ENCODE results near the gene HECW1.
A peak's percentile ranks its signal among the peaks of the same experiment; 100 is the strongest.
"Not testable (repeated sequence)": the region's sequence is repeated elsewhere in the genome, so short reads cannot be mapped to it uniquely, and the experiment has no call there.

HECW1 gene

DNA sequence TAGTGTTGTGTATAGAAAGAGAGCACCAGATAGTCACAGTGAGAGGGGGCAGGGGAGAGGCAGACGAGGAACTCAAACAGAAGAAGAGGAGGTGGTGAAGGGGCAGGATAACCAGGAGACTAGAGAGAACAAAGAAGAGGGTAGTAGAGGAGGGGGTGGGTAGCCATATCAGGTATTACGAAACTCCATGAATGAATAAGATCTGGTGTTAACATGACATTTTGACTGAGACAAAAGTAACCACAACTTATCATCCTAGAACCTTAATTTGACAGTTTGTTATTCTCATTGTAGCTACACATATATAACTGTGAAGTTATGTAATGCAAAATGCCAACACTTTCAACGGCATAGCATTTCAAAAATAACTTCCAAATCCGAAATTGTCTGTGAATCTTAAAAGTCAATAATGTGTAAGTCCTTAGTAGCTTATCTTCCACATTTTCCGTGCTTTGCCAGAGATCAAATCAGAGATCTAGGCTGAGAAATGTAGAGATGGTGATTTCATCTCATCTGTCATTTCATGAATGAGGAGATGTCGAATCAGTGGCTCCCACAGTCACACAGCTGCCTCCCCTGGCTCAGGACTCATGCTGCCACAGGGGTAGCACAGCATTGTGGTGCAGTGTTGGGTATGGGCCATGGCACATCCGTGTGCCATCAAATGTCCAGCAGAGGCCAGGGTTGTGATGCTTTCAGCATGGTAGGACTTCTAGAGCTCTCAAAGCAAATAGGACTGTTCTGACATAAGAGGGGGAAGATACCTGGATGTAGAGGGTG, 202.1 kb downstream of the HECW1 start:
- DNase-seq = no peak

DNA sequence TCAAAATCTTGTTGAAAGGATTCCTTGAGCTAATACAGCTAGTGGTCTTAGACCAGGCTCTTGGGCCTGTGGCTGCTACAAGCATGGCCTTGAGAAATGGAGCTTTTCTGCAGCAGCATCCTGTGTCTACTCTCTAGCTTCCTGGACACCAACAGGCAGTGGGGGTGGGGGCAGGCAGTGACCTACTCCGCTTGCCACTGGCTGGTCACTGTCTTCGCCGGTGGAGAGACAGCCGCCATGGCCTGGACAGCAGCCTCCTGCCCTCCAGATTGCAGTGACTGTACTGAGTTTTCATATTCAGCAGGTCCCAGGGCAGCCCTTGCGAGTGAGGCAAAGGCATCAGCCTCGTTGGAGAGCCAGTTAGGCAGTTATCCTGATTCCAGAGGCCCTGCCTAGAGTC, 204.6 kb downstream of the HECW1 start:
- DNase-seq = no peak

DNA sequence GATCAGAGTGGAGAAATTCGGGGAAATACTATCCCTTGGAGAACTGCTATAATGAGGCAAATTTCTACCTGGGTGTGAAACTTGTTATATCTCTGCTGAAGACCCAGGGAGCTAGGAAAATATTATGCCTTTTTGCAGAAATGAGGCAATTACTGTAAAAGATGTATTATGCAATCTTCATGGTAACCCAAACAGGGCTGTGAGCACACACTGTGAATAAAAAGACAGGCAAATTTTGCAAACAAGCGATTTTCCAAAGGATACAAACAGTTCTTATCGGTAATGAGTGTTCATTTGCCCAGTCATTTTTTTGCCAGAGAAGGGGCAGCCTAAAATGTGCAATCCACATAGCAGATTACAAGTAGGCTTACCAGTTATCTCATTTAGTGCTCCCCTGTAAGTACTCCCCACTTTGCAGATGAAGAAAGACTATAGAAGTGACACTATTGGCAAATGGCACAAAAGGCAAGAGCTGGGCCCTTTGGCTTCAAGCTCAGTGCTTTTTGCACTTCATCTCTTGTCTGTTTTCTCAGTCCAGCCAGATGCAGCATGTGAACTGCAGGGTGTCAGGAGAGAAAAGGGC, 205.8 kb downstream of the HECW1 start:
- DNase-seq = no peak

DNA sequence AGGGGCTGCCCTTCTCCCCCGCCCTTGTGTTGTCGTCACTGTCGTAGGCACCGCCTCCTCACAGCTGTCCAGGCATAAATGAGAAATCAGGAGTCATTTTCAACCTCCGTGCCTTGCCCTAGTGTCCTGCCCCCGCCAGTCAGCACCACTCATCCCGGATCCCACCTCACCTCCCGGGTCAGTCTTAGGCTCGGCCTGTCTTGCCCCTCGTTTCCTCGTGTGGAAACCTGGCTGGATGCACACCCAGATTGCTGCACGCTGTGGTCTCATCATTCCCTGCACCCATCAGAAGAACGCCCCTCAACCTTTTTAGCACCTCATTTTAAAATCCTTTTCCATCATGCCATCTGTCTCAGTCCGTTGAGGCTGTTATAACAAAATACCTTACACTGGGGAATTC, 213.1 kb downstream of the HECW1 start:
- DNase-seq = no peak

DNA sequence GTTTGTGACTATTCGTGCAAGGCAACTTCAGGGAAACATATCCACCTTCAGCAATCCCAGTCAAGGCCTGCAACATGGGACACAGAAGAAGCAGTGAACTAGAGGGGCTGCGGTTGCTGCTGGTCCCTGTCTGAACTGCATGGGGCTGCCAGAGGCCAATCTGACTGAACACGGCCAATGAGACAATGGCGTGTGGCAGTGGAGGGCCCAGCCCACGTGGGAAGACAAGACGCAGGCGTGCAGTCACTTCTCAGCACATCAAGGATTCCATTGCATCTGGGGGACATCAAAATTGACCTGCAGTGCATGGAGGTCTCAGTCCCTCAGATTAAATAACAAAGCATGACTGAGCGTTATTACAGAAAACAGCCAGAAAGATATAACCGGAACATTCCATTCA, 215.9 kb downstream of the HECW1 start:
- DNase-seq = no peak

DNA sequence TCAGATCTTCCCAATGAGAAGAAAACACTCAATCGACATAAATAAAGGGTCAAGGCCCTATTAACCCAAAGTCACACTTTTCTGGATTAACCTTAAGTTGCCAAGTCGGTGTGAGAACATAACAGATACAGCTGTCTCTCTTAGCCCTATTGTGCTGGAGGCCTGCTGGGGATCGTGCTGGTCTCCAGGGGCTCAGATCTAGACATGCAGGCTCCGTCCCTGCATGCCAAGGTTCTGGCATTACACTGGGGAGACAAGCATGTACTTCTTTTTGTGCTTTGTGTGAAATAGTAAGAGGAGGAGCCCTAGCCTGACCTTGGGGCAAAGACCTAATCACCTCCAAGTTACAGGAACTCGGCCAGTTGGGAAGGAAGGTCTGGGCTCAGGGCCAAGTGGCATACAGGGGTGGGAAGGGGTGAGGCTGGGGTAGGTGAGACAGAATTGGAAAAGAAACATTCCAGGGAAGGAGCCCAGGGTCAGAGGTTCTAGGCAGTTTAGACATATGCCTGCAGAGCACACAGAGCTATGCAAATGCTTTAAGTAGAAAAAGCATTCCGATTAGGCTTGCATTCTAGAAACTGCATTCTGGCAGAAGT, 216.4 kb downstream of the HECW1 start:
- DNase-seq = no peak

DNA sequence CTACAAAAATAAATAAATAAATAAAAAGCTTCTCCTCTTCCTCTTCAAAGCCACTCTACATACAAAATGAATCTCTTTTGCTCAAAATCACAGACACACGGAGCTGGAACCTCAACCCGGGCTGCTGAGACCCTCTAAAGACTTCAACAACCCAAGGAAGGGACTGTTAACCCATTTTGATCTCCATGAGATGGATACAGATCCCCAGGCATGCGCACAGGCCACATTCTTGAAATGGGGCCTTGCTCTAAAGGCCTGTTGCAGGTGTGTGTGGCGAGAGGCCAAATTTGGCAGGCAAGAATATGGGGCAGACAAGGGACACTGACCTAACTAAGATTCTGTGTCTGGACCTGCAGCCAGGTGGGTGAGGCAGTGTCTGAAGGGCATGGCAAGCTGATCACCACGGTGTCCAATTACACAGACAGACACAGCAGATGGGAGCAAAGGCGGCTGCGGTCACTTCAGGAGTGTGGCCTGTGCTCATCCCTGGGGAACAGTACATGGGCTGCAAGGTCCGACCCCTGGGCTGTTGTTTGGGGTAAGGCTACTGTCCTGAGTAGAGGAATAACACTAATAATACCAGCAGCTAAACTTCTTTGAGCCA, 219.8 kb downstream of the HECW1 start:
- no peak for DNase-seq

DNA sequence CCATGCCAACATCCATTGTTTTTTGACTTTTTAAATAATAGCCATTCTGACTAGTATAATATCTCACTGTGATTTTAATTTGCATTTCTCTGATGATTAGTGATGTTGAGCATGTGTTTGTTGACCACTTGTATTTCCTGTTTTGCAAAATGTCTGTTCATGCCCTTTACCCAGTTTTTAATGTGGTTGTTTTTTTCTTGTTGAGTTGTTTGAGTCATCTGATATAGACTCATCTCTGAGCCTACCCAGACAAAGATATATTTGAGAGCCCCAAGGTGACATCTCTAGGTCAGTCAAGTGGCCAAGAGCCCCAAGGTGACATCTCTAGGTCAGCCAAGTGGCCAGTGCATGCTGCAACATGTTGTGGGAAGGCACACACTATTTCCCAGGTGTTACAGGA, 224.7 kb downstream of the HECW1 start:
- no peak for DNase-seq

DNA sequence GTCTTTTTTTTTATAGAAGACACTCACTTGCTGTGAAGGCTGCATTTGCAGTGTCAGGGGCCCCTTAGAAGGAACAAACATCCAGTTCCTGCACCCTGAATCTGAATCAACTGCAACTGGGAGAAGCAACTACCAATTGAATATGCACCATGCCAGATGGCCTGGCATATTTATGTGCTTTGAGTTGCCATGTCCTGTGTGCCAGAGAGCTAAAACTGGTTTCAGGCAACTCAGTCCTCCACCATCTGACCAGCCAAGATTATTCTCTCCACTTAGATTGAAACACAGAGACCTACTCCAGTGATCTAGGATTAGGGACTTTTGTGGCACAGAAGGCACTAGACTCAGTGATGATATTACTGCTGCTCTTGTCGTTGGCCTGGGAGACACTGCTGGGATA, 225.4 kb downstream of the HECW1 start:
- no peak for DNase-seq

DNA sequence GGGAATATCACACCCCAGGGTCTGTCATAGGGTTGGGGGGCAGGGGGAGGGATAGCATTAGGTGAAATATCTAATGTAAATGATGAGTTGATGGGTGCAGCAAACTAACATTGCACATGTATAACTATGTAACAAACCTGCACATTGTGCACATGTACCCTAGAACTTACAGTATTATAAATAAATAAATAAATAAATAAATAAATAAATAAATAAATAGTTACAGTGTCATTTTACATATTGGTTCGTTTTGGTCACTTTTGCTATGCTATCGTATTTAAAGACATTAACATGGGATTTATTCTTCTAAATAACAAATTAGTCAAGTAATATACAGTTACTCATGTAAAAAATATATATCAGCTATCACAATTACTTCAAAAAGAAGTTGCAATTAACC, 228.7 kb downstream of the HECW1 start:
- no peak for DNase-seq

DNA sequence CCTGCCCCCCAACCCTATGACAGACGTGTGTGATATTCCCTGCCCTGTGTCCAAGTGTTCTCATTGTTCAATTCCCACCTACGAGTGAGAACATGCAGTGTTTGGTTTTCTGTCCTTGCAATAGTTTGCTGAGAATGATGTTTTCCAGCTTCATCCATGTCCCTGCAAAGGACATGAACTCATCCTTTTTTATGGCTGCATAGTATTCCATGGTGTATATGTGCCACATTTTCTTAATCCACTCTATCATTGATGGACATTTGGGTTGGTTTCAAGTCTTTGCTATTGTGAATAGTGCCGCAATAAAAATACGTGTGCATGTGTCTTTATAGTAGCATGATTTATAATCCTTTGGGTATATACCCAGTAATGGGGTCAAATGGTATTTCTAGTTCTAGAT, 231.0 kb downstream of the HECW1 start:
- DNase-seq = not testable (repeated sequence)

DNA sequence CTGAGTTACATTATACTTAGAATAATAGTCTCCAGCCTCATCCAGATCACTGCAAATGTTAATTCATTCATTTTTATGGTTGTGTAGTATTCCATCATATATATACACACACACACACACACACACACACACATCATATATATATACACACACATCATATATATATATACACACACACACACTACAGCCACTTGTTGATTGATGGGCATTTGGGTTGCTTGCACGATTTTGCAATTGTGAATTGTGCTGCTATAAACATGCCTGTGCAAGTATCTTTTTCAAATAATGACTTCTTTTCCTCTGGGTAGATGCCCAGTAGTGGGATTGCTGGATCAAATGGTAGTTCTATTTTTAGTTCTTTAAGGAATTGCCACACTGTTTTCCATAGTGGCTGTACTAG, 233.2 kb downstream of the HECW1 start:
- DNase-seq = not testable (repeated sequence)

DNA sequence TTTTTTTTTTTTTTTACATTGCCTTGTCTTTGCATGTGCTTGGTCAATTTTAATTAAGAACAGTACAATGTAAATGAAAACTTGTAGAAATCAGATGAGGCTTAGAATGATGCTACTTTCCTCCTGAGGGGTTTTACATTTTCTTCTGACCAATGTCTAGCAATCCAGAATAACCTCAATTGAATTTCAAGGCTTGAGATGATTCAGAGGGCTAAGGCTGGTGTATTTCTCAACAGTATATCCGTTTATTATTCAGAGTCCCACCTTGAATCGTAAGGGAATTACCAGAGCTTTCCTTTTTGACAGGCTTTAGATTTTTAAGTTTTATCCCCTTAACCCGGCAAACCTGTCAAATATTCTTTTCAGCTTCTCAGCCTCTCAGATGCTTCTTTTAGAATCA, 239.2 kb downstream of the HECW1 start:
- no peak for DNase-seq

DNA sequence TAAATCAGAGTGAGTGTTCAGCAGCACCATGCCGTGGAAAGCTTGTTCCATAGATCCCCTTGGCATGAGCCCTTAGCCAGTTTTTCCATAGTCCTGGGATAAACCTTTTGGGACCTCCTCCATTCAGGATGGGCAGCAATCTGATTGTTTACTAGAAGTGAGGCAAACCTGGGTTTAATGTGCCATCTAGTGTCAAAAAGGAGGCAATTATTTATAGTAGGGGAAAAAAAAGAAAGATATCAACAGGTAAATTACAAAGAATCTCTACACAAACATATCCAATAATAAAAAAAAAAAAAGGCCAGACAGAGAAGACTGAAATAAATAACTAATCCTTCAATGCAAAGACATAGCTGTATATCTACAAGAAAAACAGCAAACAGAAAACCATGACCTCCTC, 241.5 kb downstream of the HECW1 start:
- DNase-seq = no peak

DNA sequence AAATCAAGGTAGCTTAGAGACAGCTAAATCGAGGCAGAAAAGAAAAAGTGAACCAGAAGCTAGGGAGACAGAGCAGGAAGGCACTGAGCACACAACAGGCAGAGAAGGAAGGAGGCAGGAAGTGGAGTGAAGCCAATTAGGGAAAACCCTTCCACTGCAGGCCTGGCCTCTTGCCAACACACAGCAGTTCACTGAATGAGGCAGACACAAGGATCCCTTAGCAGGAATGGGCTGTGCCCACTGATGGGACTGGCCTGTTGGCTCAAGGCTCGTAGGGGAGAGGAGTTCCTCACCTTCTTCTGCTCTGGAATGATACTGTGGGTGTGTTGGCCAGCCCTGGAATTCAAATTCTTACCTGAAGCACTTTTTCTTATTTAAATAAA, 250.2 kb downstream of the HECW1 start:
- DNase-seq = peak in 2 of 3 experiments; percentile 28 to 59

DNA sequence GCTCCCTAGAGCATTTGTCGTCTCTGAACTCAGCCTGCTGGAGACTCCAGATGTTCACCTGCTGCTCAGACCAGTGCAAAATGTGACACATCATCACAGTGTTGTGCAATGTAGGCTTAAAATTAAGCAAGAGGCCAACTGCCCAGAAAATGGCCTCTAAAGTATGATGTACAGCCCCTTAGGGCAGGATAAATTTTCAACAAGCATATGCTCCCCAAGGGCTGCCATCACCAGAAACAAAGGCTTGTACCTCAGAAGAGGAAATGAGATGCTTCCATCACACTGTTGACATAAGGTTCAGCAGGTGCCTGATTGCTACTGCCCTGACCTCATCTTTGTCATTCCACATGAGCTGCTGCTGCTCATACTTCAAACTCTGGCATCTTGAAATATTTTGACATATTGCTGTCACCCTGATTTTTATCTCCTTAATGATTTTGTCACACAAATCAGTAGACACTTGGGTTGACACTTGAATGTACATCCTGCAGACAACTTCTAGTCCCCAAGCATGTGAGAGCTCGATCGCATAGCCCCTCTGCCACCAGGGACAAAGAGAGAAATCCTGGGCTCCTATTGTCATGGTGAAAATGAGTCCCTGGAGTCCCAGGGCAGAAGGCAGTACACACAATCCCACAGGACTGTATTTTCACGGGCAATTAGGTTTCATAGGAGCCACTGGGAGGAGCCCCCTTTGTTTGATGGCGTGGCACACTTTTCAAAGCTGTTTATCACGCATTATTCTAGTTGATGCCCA, 250.8 kb downstream of the HECW1 start:
- DNase-seq = peak in 1 of 3 experiments; percentile 59

DNA sequence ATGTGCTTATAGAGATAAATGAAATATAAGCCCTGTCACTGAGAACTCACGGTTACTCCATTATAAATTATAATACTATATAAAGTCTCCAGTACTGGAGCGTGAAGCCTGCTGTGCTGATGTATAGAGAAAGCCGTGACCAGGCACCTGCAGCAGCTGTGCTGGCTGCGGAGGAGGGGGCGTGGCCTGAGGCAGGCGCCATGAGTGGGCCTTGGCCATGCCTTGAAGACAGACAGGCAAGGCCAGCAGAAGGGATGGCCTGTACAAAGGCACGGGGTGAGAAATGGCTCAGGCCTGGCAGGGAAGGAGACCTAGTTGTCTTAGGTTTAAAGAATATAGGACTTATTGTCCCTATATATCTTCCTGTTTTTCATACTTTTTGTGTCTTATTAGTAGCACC, 251.9 kb downstream of the HECW1 start:
- DNase-seq = peak in 1 of 3 experiments; percentile 12

DNA sequence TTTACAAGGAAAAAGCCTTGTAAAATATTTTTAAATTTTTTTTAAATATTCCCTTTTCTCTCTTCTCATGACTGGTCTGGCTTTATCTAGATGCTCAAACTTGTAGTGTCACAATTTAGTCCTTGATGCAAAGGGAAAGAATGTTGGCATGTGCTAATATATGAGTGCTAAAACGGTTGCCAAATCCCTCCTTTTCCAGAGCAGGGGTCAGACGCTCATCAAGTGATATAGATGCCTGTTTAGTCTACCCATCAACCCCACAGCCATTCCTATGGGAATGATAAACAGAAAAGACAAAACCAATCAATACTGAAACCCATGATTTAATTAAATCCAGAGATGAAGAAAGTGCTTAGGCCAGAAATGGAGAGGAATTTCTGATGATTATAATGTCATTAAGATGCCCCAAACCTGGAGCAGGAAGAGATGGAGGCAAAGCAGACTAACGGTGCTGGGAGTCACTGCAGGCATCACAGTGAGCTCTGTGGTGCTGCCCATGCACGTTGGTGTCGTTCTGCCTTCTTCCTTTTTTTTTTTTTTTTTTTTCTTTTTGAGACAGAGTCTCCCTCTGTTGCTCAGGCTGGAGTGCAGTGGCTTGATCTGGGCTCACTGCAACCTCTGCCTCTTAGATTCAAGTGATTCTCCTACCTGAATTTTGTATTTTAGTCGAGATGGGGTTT, 260.4 kb downstream of the HECW1 start:
- no peak for DNase-seq

DNA sequence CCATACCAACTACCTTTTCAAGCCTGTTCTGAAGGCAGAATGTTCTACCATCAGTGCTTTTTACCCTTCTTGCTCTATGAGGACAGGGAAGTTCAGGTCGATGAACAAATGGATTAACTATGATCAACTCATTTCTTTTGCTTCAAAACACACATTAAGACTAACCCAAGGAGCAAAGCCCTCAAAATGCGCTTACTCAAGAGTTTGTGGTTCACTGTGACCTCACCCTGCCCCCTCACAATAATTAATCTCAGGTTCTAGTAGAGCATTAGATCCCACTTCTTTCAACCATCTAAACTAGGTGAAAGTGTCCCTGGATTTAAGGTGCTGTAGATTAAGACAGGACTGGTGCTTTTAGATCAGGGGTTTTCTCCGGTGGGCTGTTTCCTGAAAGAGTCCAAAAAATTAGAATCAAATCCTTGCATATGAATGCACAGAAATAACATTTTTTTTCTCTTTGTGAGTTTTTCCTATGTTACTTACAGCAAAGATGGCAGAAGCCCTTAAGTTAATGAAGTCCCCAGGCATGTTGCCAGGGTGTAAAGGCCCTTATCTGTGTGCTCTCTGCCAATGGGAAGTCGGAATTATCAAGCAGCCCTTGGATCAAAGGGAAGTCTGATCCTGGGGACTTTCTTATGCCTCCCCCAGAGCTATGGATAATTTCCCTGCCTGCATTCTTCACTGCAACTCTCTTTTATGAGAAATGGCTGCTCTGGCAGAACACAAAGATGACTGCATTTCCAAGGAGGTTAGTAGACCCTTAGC, 264.9 kb downstream of the HECW1 start:
- no peak for DNase-seq

DNA sequence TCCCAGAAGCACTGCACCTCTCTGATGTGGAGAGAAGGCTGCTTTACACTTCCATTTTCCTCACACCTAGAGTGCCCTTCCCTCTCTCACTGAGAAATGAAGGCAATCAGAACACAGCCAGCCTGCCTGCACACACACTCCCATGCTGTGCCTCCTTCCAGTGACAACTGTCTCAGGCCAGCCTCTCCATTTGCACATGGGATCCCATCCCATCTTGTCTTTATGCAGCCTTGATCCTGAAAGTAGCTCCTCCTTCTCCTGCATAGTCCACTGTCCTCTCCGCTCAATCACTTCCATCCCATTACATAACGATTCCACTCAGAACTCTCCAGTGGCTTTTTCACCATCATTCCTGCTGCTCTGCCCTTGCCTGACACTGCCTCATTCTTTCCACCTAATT, 266.8 kb downstream of the HECW1 start:
- DNase-seq = no peak

DNA sequence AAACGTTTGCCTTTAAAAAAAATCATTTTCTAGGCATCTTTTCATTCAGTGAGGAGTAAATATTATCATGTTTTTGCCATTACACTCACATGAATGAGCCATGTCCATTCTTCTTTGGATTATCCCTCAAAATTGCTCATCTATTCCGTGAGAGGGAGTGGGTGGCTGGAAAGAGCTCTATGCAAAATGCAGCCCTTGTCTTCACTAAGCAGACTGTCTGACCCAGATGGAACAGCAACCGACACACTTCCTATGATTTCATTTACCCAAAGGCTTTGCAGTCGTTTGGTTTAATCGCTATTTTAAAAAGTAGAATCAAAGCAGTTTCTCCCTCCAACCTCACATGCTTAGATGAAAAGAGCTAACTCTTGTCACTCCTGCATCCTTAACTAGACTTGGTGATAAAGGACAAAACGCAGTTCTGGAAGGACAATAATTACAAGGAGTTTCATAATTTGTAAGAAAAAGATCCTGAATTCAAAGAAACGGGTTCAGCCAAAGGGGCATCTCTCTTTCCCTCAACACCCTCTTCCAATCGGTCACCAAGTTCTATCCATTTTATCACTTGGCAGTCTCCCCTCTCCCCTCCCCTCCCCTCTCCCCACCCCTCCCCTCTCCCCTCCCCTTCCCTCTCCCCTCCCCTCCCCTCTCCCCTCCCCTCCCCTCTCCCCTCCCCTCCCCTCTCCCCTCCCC, 272.3 kb downstream of the HECW1 start:
- DNase-seq = no peak

Measured in NCI-H1417 (cell line).